AG08395 (cell line): Measurements from ENCODE around the gene SLC35F4.
A peak's percentile ranks its signal among the peaks of the same experiment; 100 is the strongest.
"Not testable (repeated sequence)": the region's sequence is repeated elsewhere in the genome, so short reads cannot be mapped to it uniquely, and the experiment has no call there.

Experiments
- DNase-seq: peaks from one replicate; pipeline ENCODE4 v3.0.0; 2012; ENCODE audit warnings: mixed read lengths, low spot score

Gene SLC35F4

GRCh38 chr14:57796556-57796955, 69.3 kb downstream of the SLC35F4 start:
- no peak for DNase-seq

GRCh38 chr14:57785058-57785457, 80.8 kb downstream of the SLC35F4 start:
- DNase-seq: no peak

- no peak for DNase-seq
Observed at GRCh38 chr14:57771801-57772200, 94.1 kb downstream of the SLC35F4 start.

- no peak for DNase-seq
Observed at GRCh38 chr14:57769863-57770523, 95.9 kb downstream of the SLC35F4 start.

- DNase-seq: no peak
Observed at GRCh38 chr14:57761800-57762199, 104.1 kb downstream of the SLC35F4 start.

GRCh38 chr14:57760896-57761295, 105.0 kb downstream of the SLC35F4 start:
- no peak for DNase-seq

GRCh38 chr14:57755018-57755521, 110.8 kb downstream of the SLC35F4 start:
- DNase-seq: no peak

GRCh38 chr14:57754527-57754926, 111.4 kb downstream of the SLC35F4 start:
- no peak for DNase-seq

- DNase-seq: no peak
Observed at GRCh38 chr14:57753821-57754220, 112.1 kb downstream of the SLC35F4 start.

- DNase-seq: not testable (repeated sequence)
Observed at GRCh38 chr14:57752142-57752695, 113.7 kb downstream of the SLC35F4 start.

- no peak for DNase-seq
Observed at GRCh38 chr14:57751400-57751799, 114.5 kb downstream of the SLC35F4 start.

- DNase-seq: peak; percentile 41
Observed at GRCh38 chr14:57749267-57749666, 116.6 kb downstream of the SLC35F4 start.

- DNase-seq: no peak
Observed at GRCh38 chr14:57748279-57748678, 117.6 kb downstream of the SLC35F4 start.

GRCh38 chr14:57747036-57747435, 118.9 kb downstream of the SLC35F4 start:
- no peak for DNase-seq

GRCh38 chr14:57746563-57746962, 119.3 kb downstream of the SLC35F4 start:
- DNase-seq: no peak

GRCh38 chr14:57739516-57739915, 126.4 kb downstream of the SLC35F4 start:
- no peak for DNase-seq

- no peak for DNase-seq
Observed at GRCh38 chr14:57737598-57737997, 128.3 kb downstream of the SLC35F4 start.

GRCh38 chr14:57736391-57736790, 129.5 kb downstream of the SLC35F4 start:
- DNase-seq: no peak

GRCh38 chr14:57735276-57735675, 130.6 kb downstream of the SLC35F4 start:
- DNase-seq: no peak

- DNase-seq: no peak
Observed at GRCh38 chr14:57732463-57733285, 133.2 kb downstream of the SLC35F4 start.

- DNase-seq: no peak
Observed at GRCh38 chr14:57729208-57730187, 136.4 kb downstream of the SLC35F4 start.
